ENCODE results near the gene PSMD2.

The PSMD2 gene

DNA sequence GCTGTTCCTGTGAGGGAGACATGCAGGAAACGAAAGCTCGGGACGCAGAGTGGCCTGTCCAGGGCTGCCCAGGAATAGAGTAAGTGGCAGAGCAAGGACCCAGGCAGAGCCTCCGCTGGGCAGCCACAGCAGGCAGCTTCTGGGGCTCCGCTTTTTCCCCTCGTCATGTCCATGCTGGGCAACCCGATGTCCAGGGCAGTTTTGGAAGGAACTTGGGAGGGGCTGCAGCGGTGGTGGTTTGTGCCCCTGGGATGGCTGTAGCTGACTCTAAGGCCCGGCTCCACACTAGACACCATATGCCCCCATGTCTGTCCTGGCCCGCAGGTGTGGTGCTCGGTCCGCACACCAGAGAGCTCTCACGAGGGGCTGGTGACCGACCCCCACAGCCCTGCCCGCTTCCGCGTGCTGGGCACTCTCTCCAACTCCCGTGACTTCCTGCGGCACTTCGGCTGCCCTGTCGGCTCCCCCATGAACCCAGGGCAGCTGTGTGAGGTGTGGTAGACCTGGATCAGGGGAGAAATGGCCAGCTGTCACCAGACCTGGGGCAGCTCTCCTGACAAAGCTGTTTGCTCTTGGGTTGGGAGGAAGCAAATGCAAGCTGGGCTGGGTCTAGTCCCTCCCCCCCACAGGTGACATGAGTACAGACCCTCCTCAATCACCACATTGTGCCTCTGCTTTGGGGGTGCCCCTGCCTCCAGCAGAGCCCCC is 7.1 kb upstream of the PSMD2 start:
- no peak overlapping the region for H3K4me3 ChIP-seq (ENCODE audit: low read length)
- TF ChIP-seq ZNF274 (IDR thresholded peaks at IDR 0.05; ENCODE audit: low read depth, low read length): no peak

DNA sequence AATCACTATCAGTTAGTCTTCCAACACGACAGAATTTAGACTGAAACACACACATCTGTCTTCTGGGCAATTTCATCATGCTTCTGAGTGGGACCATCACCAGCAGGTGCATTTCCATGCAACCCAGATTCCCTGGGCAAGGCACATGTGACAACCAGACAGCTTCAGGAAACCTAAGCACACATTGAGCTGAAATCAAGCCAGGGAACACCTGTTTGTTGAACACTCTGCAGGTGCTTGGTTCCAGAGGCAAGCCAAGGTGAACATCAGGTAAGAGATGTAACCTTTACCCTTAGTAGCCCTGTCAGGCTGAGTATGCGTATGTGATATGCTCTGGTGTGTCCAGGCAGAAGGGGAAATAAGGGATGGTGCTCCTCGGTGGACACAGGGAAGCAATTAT is 3.3 kb upstream of the PSMD2 start:
- H3K4me3 ChIP-seq (ENCODE audit: low read length): no peak overlapping the region
- no peak for TF ChIP-seq ZNF274 (IDR thresholded peaks at IDR 0.05; ENCODE audit: low read depth, low read length)

DNA sequence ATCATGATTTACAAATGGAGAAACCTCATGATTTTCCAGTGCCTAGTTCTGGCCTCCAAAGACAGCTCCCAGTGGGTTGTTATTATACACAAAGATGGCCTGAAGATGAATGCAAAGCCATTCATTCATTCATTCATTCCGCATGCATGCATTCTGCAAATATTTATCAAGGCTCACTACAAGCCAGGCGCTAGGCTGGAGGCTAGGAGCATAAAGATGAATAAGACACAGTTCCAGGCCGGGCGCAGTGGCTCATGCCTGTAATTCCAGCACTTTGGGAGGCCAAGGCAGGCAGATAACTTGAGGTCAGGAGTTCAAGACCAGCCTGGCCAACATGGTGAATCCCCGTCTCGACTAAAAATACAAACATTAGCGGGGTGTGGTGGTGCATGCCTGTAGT is 2.4 kb upstream of the PSMD2 start:
- TF ChIP-seq ZNF274 (IDR thresholded peaks at IDR 0.05; ENCODE audit: low read depth, low read length): no peak
- no peak overlapping the region for H3K4me3 ChIP-seq (ENCODE audit: low read length)

DNA sequence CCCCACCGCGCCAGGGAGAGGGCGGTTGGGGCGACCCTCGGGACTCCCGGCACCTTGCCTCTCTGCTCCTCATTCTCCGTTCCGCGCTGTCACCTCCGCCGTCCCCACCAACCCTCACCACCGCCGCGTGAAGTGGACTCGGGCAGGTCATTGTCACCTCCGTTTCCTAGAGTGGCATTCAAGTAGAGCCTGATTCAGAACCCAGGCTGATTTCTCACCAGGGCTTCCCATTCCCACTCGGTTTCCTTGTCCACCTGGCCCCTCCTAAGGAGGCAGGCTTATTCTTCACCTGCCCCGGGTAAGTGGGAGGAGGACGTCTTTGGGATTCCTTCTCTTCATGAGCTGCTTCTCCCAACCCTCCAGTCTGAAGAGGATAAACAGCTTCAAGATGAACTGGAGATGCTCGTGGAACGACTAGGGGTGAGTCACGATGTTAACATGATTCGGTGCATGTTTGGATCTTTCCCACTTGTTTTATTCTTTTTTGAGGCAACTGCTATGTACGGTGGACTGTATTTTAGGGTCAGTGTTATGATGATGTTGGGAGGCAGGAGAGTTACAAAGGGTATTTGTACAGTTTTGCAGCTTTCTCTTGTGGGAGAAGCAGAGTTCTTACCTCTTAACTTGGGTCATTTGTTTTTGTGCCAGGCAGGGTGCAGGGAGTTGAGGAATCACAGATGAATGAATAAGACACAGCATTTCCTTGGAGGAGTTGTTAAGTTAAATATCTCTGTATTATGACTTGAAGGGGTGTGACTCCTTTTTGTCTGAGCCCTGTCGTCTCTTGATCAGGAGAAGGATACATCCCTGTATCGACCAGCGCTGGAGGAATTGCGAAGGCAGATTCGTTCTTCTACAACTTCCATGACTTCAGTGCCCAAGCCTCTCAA is 692 bp downstream of the PSMD2 start:
- no peak for TF ChIP-seq ZNF274 (IDR thresholded peaks at IDR 0.05; ENCODE audit: low read depth, low read length)
- H3K4me3 ChIP-seq (ENCODE audit: low read length): peak overlapping the region; percentile 94

DNA sequence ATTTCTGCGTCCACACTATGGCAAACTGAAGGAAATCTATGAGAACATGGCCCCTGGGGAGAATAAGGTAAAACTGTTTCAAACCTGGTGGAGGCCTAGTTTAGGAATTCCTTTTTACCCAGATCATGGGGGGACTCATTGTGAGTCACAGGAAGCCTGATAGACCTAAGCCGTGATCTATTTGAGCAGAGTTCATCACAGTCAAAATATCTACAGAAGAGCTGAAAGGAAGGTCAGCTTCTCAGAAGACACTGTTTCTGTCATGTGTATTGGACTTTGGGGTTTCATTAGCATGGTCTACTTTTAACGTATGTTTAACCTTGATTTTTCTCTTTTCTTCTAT is 1.3 kb downstream of the PSMD2 start:
- peak overlapping the region; percentile 94 for H3K4me3 ChIP-seq (ENCODE audit: low read length)
- no peak for TF ChIP-seq ZNF274 (IDR thresholded peaks at IDR 0.05; ENCODE audit: low read depth, low read length)

DNA sequence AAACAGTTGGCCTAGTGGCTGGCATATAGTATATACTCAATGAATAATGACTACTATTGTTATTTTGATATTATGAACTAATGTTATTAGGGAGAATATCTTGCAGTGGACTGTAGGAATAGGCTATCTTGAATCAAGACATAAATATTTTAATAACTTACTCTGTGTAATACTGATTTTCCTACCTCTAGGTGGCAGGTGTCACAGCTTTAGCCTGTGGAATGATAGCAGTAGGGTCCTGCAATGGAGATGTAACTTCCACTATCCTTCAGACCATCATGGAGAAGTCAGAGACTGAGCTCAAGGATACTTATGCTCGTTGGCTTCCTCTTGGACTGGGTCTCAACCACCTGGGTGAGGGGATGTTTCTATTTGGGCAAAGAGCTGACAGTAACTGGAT is 6.5 kb downstream of the PSMD2 start:
- TF ChIP-seq ZNF274 (IDR thresholded peaks at IDR 0.05; ENCODE audit: low read depth, low read length): no peak
- no peak overlapping the region for H3K4me3 ChIP-seq (ENCODE audit: low read length)

DNA sequence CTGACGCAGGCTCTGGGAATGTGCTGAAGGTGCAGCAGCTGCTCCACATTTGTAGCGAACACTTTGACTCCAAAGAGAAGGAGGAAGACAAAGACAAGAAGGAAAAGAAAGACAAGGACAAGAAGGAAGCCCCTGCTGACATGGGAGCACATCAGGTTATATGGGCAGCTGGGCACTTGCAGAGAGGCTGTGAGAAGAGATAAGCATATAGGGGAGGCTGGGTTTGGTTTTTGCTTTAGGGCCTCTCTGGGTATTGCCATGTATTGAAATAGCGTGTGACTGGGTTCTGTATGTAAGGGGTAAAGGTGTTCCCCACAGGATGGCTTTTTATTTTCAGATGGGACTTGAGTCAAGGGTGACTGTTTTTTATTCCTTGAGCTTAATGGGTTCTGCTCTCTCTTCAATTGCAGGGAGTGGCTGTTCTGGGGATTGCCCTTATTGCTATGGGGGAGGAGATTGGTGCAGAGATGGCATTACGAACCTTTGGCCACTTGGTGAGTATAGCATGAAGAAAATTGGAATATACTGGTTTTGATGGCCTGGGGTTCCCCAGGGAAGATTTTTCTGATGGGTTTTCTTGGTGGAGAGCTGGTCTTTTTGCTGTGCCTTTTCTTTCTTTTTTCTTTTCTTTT is 7.4 kb downstream of the PSMD2 start:
- H3K4me3 ChIP-seq (ENCODE audit: low read length): no peak overlapping the region

DNA sequence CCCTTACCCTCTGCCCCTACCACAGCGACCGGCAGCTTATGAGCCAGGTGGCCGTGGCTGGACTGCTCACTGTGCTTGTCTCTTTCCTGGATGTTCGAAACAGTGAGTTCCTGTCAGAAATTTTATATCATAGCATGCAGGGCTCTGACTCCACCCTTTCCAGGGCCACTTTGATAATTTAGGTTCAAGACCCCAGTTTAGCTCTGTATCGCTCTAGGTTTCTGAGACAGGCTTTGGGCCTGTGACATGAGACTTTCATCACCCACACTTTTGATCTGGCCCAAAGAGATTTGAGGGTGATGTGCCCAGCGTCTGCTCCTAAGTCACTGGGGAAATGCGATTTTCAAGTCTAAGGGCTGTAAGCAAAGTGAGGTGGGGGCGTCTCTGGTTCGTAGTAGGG is 8.9 kb downstream of the PSMD2 start:
- H3K4me3 ChIP-seq (ENCODE audit: low read length): no peak overlapping the region
- TF ChIP-seq ZNF274 (IDR thresholded peaks at IDR 0.05; ENCODE audit: low read depth, low read length): no peak

More for the DNA sequence above, 7.4 kb downstream of the PSMD2 start:
- no peak for TF ChIP-seq ZNF274 (IDR thresholded peaks at IDR 0.05; ENCODE audit: low read depth, low read length)

DNA sequence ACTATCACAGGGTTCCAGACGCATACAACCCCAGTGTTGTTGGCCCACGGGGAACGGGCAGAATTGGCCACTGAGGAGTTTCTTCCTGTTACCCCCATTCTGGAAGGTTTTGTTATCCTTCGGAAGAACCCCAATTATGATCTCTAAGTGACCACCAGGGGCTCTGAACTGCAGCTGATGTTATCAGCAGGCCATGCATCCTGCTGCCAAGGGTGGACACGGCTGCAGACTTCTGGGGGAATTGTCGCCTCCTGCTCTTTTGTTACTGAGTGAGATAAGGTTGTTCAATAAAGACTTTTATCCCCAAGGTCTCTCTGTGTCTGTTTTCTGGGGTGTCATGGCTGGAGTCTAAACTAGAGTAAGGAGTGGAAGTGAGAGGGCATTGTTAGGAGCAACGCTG is 9.7 kb downstream of the PSMD2 start:
- TF ChIP-seq ZNF274 (IDR thresholded peaks at IDR 0.05; ENCODE audit: low read depth, low read length): no peak
- no peak overlapping the region for H3K4me3 ChIP-seq (ENCODE audit: low read length)

DNA sequence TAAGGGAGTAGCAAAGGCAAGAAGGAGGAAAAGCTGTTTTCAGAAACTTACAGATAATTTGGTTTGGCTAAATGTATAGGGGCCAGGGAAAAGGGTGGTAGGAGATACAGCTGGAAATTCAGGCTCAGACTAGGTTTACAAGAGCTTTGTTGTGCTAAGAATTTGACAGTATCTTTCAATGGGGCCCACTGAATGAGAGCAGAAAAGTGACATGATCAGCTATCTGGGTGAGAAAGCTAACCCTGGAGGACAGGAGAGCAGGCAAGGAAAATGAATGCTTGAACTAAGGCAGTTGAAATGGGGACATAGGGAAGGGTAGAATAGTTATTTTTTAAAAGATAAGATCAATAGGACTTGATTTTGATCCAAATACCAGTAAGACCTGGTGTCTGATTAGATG is 12.6 kb downstream of the PSMD2 start:
- TF ChIP-seq ZNF274 (IDR thresholded peaks at IDR 0.05; ENCODE audit: low read depth, low read length): no peak
- no peak overlapping the region for H3K4me3 ChIP-seq (ENCODE audit: low read length)

DNA sequence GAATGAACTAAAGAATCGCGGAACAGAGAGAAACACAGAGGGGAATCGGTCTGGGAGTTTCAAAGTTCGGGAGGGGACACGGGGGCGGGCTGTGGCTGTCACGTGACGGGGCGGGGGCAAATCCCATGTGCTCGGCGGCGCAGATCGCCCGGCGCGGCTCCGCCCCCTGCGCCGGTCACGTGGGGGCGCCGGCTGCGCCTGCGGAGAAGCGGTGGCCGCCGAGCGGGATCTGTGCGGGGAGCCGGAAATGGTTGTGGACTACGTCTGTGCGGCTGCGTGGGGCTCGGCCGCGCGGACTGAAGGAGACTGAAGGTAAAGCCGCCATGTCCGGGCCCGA is 15.3 kb downstream of the PSMD2 start, which contains the start of gene EIF4G1:
Gene EIF4G1, plus strand, starts transcription at position 244 of the 337 bp plus-strand sequence. CDS start 1,191 bp downstream, outside the sequence.
- TF ChIP-seq ZNF274 (IDR thresholded peaks at IDR 0.05; ENCODE audit: low read depth, low read length): no peak
- peak within 1 kb of the TSS; percentile 93 for H3K4me3 ChIP-seq (ENCODE audit: low read length)

DNA sequence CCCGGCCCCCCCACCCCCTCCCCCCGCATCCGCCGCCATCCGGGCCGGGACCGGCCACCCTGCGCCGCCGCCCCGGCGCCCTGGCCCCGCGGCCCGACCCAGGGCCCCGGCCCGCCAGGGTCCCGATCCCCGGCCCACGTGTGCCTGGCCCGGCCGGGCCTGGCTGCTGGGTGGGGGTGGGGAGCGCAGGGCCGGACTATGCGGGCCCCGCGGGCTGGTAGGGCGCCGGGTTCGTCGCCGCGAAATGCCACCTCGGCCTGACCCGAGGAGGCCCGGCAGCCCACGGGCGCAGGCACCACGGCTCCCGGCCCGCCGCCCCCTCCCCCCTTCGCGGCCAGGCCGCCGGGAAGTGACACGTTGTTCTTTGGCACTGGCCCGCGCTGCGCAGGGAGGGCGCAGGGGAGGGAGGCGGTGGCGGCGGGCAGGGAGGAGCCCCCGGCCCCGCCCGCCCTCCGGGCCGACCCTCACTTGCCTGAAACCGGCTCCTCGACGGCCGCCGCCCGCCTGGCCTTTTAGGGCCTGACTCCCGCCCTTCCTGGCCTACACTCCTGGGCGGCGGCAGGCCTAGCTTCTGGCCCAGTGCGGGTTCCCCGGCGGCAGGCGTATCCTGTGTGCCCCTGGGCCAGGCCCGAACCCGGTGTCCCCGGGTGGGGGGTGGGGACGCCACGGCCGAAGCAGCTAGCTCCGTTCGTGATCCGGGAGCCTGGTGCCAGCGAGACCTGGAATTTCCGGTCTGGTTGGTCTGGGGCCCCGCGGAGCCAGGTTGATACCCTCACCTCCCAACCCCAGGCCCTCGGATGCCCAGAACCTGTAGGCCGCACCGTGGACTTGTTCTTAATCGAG is 15.9 kb downstream of the PSMD2 start:
- TF ChIP-seq ZNF274 (IDR thresholded peaks at IDR 0.05; ENCODE audit: low read depth, low read length): no peak
- H3K4me3 ChIP-seq (ENCODE audit: low read length): peak overlapping the region; percentile 93

DNA sequence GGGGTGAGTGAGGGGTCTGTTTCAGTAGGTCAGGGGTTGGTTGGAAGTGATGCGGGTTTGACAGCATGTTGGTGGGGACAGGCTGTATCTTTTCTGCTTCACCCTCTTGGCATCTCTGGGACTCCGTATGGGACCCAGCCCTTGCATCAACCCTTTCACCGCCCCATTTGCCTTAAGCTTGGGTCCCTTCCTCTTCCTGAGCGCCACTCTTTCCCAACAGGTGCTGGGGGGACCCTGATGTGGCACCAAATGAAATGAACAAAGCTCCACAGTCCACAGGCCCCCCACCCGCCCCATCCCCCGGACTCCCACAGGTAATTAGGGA is 16.5 kb downstream of the PSMD2 start:
- peak overlapping the region; percentile 93 for H3K4me3 ChIP-seq (ENCODE audit: low read length)
- TF ChIP-seq ZNF274 (IDR thresholded peaks at IDR 0.05; ENCODE audit: low read depth, low read length): no peak
